GM18858 (cell line): ENCODE measurements around the gene CACNA1F.

Experiments used
- ATAC-seq: cut with Tn5 transposase; IDR thresholded peaks from one replicate; pipeline ENCODE4 v1.9.1; 2021; ENCODE audit not compliant: unreplicated experiment

Gene CACNA1F

DNA sequence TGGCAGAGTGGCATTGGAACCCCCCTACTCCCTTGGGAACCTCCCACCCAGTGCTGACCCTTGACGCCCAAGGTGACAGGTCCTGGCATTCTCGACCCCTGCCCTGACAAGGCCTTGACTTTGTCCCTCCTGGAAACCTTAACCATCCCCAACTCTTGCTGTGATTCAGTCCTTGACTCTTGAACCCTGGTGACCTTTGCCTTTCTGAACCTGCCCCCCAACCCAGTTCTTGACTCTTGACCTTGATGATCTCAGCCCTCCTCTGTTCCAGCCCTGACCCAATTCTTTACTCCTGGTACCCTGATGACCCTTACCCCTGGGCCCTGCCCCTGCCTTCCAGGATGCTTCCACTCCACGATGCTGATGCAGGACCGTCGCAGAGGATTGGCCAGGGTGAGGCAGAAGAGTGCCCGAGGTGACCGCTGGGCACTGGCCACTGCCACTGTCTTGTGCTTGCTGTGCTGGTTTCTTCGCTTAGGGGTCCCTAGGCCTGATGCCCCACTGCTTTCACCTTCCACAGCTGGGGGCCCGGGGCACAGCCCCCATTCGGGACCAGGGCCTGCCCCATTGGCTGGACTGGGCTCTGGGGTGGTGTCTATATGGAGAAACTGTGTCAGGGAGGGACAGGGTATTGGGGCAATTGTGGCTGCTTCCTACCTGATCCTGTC lies 1.7 kb downstream of the CACNA1F start:
- no peak for ATAC-seq

DNA sequence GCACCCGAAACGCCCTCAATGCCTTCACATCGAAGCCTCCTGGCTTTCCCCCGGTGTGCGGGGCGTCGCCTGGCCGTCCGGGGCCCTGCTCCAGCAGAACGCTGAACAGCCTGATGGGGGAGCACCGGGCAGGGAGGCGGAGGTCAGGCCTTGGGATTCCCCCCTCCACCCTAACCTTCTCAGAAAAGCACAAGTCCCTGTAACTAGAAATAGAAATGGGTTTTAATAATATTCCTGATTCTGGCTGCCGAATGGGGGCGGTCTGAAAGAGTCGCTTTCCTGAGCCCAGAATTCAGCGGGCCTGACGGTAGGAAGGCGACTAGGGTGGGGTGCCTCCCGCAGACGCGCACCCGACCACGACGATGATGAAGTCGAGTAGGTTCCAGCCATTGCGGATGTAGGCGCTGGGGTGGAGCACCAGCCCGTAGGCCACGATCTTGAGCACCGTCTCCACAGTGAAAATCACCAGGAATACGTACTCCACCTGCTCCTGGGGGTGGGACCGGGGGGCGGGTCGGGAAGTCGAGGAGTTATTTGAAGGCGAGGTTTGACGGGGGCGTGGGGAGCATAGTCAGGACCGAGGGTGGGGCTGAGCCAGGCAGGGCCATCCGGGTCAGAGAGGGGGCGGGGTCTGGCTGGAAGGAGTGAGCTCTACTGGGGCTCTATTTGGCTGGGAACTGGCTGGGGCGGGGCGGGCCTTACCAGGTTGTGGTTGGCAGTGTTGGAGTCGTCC lies 2.5 kb downstream of the CACNA1F start:
- ATAC-seq: no peak

DNA sequence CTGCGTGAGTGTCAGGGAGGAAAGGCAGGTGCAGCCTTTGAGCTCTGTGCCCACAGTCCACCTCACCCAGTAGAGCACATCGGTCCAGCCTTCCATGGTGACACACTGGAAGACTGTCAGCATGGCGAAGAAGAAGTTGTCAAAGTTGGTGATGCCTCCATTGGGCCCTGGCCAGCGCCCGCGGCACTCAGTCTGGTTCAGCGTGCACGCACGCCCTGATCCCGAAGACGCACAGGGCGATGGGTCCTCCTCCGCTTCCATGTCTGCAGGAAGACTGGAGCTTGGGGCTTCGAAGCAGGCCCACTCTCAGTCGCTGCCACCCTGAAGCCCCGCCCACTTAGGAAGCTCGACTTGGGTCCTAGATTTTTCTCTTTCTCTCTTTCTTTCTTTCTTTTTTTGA lies 5.0 kb downstream of the CACNA1F start:
- ATAC-seq: no peak

DNA sequence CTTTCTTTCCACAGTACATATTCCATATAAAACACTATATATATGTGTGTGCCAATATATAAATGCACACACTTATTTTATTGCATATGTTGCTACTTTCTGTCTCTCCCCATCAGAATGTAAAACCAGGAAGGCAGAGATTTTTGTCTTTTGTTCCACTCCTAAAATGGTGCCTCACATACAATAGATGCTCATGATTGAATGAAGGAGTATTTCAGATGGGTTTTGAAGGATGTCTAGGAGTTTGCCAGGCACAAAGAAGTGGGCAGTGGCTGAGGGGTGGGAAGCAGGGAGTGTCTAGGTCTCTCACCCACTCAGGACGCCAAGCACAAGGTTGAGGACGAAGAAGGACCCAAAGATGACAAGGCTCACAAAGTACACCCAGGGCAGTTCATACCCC lies 5.4 kb downstream of the CACNA1F start:
- ATAC-seq: no peak

DNA sequence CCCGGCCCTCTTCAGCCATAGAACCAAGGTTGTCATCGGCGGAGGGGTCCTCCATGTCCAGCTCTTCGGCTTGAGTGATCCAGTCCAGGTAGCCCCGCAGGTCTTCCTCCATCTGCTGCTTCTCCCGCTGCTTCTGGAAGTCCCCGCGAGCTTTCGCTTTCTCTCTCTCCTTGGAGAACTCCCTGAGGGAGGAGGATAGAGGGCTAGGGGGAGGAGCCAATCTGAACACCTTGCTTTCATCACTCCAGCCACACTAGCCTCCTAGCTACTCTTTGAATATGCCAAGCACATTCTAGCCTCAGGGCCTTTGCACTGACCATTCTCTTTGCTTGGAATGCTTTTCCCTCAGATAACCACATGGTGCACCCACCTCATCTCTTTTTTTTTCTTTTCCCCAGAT lies 6.2 kb downstream of the CACNA1F start:
- no peak for ATAC-seq

DNA sequence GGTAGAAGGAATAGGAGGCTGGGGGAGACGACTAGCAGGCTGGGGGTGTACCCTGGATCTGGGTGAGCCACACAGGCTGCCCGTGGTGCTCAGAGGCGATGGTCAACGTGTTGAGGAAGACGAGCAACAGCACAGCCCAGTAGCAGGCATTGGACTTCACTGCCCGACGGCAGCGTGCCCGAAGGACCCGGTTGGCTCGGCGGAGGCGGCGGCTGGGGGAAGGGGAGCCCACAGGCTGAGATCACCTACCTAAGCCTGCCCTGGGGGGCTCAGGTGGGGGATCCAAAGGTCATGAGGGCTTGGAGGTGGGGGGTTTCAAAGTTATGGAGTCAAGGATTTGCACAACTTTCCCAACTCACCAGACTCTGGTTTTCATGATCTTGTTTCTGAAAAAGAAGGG lies 7.3 kb downstream of the CACNA1F start:
- ATAC-seq: no peak

DNA sequence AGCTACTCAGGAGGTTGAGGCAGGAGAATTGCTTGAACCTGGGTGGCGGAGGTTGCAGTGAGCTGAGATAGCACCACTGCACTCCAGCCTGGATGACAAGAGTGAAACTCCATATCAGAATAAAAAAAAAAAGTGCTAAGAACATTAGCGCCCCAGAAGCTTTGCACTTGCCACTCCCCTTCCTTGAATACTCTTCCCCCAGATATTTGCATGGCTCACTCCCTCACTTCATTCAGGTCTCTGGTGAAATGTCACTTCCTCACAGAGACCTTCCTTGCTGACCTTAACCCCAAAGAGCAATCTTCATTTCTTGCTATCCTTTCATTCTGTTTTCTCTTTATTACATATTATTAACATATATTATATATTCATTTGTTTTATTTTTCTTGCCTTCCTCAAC lies 11.3 kb downstream of the CACNA1F start:
- ATAC-seq: no peak

DNA sequence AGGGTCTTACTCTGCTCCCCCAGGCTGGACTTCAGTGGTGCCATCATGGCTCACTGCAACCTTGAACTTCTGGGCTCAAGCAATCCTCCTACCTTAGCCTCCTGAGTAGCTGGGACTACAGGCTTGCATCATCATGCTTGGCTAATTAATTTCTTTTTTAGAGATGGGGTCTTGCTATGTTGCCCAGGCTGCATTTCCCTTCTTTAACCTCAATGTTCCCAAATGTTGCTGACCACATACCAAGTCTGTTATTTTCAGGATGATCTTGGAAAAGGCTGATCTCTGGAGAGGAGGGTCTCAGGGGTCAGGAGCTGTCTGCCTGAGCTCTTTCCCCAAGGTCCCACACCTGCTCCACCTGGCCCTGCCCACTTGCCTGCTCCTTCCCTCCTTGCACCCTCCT lies 13.0 kb downstream of the CACNA1F start:
- no peak for ATAC-seq

DNA sequence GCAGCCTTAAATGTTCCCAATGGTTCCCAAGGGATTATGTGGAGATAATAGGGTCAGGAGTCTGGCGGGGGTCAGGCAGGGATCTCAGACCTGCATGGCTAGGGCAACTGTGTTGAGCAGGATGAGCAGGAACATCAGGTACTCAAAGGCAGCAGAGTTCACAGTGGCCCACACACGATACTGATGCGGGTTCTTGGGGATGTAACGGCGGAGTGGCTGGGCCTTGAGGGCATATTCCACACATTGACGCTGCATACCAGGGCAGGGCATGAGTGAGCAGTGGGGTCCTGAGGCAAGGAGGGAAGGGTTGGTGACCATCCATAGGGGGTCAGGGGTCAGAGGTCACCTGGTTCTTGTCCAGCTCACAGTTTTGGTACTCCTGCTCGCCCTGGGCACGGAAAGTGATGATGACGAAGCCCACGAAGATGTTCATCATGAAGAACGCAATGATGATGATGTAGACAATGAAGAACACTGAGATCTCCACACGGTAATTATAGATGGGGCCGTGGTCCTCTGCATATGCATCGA lies 18.1 kb downstream of the CACNA1F start:
- ATAC-seq: no peak

DNA sequence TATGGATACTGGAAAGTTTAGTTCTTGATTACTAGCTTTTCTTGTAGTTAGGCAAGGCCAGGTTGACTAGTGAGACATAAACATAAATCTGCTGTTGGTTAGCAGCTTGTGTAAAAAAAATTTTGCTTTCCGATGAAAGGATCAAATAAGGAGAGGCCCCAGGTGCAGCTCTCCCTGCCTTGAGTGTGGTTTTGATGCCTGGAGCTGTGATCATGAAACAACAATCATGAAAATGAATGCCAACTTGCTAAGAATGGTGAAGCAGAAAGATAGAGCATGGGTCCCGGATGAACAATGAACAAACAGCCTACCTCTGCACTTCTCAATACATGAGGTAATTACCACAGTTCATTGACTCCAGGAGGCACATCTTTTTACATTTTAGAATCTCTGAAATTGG lies 18.7 kb downstream of the CACNA1F start:
- ATAC-seq: no peak

DNA sequence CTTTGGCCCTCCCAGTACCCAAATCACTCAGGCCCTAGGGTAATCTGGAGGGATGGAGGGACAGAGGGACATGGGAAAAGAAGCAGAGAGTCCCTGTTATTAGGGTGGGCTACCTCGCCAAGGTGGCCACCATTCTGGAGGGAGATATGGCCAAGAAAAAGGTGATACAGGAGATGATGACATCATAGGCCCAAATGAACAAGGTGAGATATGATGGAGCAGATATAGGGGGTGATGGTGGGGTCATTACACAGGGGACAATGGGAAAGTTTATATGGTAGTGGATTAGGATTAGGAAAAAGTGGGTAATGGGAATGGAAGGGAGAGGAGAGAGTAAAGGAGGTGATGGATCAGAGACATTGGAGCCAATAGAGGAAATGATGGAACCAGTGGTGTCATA lies 20.3 kb downstream of the CACNA1F start:
- no peak for ATAC-seq

DNA sequence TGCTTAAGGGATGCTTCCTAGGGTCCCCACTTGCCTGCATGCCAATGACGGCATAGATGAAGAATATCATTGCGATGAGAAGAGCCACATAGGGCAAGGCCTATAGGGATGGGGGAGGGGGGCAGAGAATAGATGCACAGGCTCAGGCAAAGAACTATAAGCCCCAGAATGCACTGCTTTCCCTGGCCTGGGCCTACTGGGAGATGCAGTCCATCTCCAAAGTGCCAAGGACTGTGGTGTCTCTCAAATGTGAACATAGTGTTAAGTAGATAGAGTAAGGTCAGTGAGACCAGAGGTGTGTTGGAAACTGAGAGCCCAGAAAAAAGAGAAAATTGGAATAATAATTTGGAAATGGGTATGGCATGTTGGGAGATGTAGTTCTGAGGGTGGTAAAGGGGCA lies 20.9 kb downstream of the CACNA1F start:
- no peak for ATAC-seq

DNA sequence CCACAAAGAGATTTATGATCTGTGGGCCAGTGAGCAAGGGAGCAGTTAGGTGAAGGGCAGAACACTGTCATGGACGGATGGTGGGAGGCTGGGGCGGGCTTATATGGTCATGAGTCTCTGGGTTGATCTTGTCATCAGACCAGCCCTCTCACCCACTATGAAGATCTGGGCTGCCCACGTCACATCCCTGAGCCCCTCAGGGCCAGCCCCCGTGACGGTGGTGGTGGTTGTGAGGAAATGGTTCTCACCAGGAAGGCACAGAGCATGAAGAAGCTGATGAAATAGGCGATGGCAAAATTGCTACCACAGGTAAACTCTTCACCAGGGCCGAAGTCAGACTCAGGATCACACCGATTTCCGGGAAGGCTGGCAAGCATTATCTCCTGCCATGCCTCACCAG lies 22.1 kb downstream of the CACNA1F start:
- no peak for ATAC-seq

DNA sequence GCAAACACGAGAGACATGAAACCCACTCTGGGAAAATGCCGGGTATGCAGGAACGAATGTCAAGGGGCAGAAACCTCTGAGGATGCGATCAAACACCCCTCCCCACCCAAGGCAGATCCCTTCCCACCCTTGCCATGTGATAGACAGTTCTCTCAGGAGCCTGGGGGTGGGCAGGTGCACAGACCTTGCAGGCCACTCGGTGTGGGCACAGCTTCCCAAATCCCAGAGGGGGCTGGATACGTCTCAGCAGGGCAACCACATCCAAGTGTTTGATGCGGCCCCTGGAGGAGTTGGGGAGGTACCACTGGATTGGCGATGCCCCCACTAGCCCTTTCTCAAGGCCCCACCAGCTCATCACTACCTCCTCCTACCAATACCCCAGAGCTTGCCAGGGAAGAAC lies 22.7 kb downstream of the CACNA1F start:
- ATAC-seq: no peak

DNA sequence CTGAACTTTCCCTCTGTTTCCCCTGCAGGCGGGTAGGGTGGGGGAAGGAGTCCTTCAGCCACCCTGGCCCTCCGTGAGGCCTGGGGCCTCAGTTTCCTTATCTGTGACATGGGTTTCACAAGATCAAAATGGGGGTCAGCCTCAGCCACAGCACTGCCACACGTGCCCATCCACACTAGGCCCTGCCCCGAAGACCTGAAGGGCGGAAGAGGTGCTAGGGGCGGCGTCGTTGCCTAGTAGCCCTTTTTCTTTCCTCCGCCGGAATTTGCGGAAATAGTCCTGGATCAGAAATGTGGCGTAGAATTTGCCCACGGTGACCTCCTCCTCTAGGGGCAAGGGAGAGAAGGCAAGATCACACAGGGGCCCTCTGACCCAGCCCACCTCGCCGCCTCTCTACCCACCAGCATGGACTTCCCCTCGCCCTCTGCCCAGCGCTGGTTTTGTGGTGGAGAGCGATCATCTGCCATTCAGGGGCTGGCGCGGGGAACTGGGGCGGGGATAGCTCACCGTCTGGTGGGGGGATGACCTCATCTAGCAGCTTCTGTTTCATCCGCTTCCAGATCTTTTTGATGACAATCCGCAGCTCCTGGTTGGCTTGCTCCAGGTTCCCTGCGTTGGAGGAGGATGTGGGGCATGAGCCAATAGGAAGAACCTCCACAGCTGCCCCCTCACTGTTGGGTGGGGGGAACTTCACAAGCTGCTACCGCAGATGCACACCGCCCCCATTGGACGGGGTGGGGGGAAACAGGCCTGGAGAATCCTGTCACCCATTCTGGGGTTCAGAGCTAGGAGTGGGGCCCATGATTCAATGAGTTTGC lies 23.5 kb downstream of the CACNA1F start:
- no peak for ATAC-seq

DNA sequence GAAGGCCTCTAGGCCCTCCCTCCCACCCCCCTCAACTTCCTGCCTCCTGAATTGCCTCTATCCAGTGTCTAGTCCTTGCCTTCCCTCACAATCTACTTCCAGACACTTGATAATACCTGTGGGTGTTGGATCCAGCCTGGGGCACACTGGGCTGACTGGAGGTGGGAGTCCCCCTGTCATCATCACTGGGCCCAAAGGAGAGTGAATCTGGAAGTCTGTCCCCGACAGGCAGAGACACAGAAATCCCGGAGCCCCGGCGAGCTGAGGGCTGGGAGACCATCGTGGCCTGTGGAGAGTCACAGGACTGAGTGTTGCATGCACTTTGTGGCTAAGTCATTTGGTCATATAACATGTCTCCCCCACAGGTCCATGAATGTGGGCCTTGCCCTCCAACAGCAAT lies 24.7 kb downstream of the CACNA1F start:
- no peak for ATAC-seq

DNA sequence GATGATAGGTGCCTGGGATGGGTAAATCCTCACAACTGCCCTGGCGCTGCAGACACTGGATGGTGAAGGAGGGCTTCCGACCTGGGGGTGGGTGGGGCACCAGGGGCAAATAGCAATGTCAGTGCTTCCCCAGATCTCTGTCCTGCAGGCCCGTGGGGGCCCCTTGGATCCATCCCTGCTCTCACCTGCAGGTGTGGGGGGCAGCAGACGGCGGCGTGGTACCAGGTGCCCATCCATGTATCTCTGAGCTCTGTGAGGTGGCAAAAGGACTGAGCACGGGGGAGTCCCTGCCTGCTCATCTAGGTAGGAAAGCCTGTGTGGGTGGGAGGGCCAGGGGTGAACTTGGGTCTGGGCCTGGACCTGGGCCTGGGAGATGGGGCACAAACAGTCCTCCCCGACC lies 26.6 kb downstream of the CACNA1F start:
- ATAC-seq: no peak

DNA sequence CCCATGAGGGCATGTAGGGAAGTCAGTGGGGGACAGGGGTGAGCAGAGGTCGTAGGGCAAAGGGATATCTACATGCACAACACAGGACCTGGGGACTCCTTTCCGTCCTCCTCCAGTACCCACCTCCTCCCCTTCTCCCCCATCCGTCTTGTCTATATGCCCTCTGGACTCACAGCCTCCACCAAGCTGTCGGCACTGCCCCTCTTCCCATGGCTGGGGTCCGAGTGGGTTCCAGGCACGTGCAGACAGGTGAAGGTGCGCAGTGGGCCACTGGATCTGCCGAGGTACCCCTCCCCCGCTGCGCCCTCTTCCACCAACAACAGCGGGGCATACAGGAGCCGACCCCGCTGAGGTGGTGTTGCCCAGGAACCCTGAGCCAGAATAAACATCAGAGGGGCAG lies 27.7 kb downstream of the CACNA1F start:
- no peak for ATAC-seq

DNA sequence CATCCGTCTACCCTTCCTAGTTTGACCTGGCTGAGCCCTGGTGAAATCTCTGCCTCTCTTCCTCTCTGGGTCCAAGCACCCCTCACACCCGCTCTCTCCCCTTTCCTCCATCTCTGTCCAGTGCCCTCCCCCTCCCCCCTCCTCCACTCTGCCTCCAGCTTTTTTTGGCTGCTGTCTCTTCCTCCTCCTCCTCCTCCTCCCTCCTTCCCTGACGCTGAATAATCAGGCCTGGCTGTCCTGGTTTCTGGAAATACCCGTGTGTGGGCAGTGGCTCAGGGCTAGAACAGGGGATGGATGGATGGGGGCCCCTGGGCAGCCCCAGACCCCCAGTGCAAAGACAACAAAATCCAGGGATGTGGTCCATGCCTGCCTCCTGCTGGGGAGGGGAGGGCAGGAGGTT lies 28.4 kb downstream of the CACNA1F start:
- ATAC-seq: no peak

DNA sequence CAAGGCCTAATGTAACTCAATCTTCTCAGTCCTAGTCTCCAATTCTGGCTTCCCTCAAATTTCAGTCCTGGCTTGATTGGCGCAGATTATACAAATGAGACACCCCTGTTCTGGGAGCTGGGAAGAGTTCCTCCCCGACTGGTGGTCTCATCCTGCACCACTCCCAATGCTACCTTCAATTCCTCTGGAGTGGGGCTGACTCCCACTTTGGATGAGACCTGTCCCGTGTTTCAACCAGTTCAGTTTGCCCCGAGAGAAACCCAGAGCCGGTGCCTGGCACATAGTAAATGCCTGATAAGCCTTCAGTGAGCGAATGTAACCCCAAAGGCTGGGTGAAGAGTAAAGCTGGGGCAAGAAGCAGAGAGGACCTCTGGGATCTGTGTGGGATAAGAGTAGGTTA lies 29.1 kb downstream of the CACNA1F start:
- no peak for ATAC-seq

DNA sequence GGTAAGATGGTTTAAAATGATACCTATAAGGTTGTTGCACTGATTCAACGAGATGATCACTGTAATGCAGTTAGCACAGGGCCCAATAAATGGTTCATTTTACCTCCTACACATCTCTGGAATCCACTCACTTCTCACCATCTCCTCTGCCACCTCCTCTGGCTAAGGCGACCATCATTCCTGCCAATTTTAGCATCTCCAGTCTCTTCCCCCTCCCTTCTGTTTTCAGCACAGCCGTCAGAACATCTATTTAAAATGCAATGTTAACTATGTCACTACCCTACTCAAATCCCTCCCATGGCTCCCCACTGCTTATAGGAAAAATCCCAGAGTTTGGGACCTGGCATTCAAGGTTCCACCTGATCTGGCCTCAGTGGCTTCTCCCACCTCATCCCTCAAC lies 29.6 kb downstream of the CACNA1F start:
- ATAC-seq: no peak

DNA sequence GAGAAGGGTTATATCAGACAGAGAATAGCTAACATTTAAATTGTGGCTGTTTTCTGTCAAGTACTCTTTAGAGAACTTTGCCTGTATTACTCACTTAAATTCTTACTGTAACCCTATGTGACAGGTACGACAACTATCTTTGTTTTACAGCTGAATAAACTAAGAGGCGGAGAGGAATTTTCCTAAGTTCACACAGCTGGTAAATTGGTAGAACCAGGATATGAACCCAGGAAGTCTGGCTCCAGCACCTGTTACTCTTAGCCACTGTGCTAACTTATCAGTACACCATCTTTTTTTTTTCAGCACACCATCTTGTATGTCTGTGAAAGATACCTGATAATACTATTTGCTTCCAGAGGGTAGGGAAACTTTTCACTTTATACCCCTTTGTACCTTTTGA lies 31.1 kb downstream of the CACNA1F start:
- no peak for ATAC-seq
